Loucy (cell line): ENCODE data around the gene PCED1B.

Source experiments
- H2AFZ ChIP-seq: fragments of 200-600 bp; sonication (generic); 2 replicates; pipeline ENCODE4 v1.6.0; 2016; ENCODE audit warnings: antibody characterized with exemption, mild to moderate bottlenecking, low read length, moderate library complexity
- H3F3A ChIP-seq: fragments of 200-600 bp; 2 replicates; pipeline ENCODE4 v1.6.0; 2016; ENCODE audit warnings: antibody characterized with exemption, low read depth, mild to moderate bottlenecking
- H3K27me3 ChIP-seq: fragments of 200-600 bp; sonication (generic); 2 replicates; pipeline ENCODE4 v1.6.1; 2014; ENCODE audit warnings: low read length, mild to moderate bottlenecking; ENCODE audit not compliant: insufficient read depth, poor library complexity, severe bottlenecking
- H3K36me3 ChIP-seq: fragments of 200-600 bp; sonication (generic); 2 replicates; pipeline ENCODE4 v1.6.1; 2016; ENCODE audit warnings: low read length; ENCODE audit not compliant: insufficient read depth
- H3K4me1 ChIP-seq: fragments of 200-600 bp; sonication (generic); 2 replicates; pipeline ENCODE4 v1.5.1; 2014; ENCODE audit warnings: low read length, mild to moderate bottlenecking; ENCODE audit not compliant: insufficient read depth, poor library complexity, severe bottlenecking
- H3K4me2 ChIP-seq: fragments of 200-600 bp; sonication (generic); 2 replicates; pipeline ENCODE4 v1.6.0; 2014; ENCODE audit warnings: antibody characterized with exemption, low read length, low read depth, mild to moderate bottlenecking; ENCODE audit not compliant: poor library complexity, severe bottlenecking
- H3K4me3 ChIP-seq: fragments of 200-600 bp; sonication (generic); 2 replicates; pipeline ENCODE4 v1.5.1; 2014; ENCODE audit warnings: low read length, mild to moderate bottlenecking, mixed read lengths; ENCODE audit not compliant: poor library complexity, severe bottlenecking
- H3K79me2 ChIP-seq: fragments of 200-600 bp; sonication (generic); 2 replicates; pipeline ENCODE4 v1.6.1; 2014; ENCODE audit warnings: low read length; ENCODE audit not compliant: insufficient read depth
- H3K9ac ChIP-seq: fragments of 200-600 bp; sonication (generic); 2 replicates; pipeline ENCODE4 v1.6.0; 2014; ENCODE audit warnings: mild to moderate bottlenecking, low read depth, low read length, moderate library complexity; ENCODE audit not compliant: poor library complexity, severe bottlenecking
- H3K9me2 ChIP-seq: fragments of 200-600 bp; sonication (generic); replicated peaks from 2 replicates; pipeline ENCODE4 v1.6.1; 2016; ENCODE audit warnings: low read depth, low read length, mixed read lengths
- H3K9me3 ChIP-seq: fragments of 200-600 bp; sonication (generic); 2 replicates; pipeline ENCODE4 v1.6.1; 2014; ENCODE audit warnings: mild to moderate bottlenecking, antibody characterized with exemption, low read length, low read depth; ENCODE audit not compliant: insufficient read depth
- H4K20me1 ChIP-seq: fragments of 200-600 bp; sonication (generic); 2 replicates; pipeline ENCODE4 v1.6.0; 2014; ENCODE audit warnings: antibody characterized with exemption, low read length, mild to moderate bottlenecking; ENCODE audit not compliant: insufficient read depth, poor library complexity, severe bottlenecking
- EZH2phosphoT487 ChIP-seq: fragments of 200-600 bp; IDR thresholded peaks from 2 replicates; pipeline ENCODE4 v1.6.1; 2018; ENCODE audit warnings: antibody characterized with exemption, mild to moderate bottlenecking, moderate library complexity, borderline replicate concordance
- TF ChIP-seq, protein P1 (sequence below): fragments of 200-600 bp; sonication (generic); conservative IDR thresholded peaks from 2 replicates; pipeline ENCODE4 v1.5.1; 2014; ENCODE audit warnings: mild to moderate bottlenecking, antibody characterized with exemption, low read length

Gene PCED1B

GRCh38 chr12:47245623-47246022 is 166.2 kb downstream of the PCED1B start:
- Histone ChIP-seq H3K9ac (no peak overlapping the region), H3K36me3 (no peaks in the 10 kb centered on the region)

GRCh38 chr12:47247418-47247817 is 168.0 kb downstream of the PCED1B start:
- H3K9ac ChIP-seq, result no peak overlapping the region
- no peak overlapping the region for H2AFZ ChIP-seq
- no peaks in the 10 kb centered on the region for H3F3A ChIP-seq
- H3K27me3 ChIP-seq, result no peaks in the 10 kb centered on the region
- H3K9me2 ChIP-seq, result no peaks in the 10 kb centered on the region
- H3K9me3 ChIP-seq, result 0 out of 2 replicates have a peak, but pooled peaks cover 3% of the 10 kb centered on the region
- peaks cover 3% of the 10 kb centered on the region for H3K4me1 ChIP-seq
- H3K4me2 ChIP-seq, result no peak overlapping the region
- no peaks in the 10 kb centered on the region for H4K20me1 ChIP-seq
- no peaks in the 10 kb centered on the region for H3K36me3 ChIP-seq
- H3K79me2 ChIP-seq, result no peaks in the 10 kb centered on the region
- TF ChIP-seq, protein P1, sequence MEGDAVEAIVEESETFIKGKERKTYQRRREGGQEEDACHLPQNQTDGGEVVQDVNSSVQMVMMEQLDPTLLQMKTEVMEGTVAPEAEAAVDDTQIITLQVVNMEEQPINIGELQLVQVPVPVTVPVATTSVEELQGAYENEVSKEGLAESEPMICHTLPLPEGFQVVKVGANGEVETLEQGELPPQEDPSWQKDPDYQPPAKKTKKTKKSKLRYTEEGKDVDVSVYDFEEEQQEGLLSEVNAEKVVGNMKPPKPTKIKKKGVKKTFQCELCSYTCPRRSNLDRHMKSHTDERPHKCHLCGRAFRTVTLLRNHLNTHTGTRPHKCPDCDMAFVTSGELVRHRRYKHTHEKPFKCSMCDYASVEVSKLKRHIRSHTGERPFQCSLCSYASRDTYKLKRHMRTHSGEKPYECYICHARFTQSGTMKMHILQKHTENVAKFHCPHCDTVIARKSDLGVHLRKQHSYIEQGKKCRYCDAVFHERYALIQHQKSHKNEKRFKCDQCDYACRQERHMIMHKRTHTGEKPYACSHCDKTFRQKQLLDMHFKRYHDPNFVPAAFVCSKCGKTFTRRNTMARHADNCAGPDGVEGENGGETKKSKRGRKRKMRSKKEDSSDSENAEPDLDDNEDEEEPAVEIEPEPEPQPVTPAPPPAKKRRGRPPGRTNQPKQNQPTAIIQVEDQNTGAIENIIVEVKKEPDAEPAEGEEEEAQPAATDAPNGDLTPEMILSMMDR, result no peak
- no peak for TF ChIP-seq EZH2phosphoT487
- no peak overlapping the region for H3K4me3 ChIP-seq

More at GRCh38 chr12:47245623-47246022, 166.2 kb downstream of the PCED1B start:
- Histone ChIP-seq H4K20me1 (no peaks in the 10 kb centered on the region), H3K4me3 (no peak overlapping the region), H2AFZ (no peak overlapping the region), H3K4me2 (no peak overlapping the region), H3K4me1 (peaks cover 3% of the 10 kb centered on the region), H3K9me3 (no peaks in the 10 kb centered on the region), H3K9me2 (no peaks in the 10 kb centered on the region), H3K79me2 (no peaks in the 10 kb centered on the region), H3K27me3 (no peaks in the 10 kb centered on the region), H3F3A (no peaks in the 10 kb centered on the region)
- TF ChIP-seq EZH2phosphoT487, result no peak
- TF ChIP-seq, protein P1, result no peak

- Histone ChIP-seq H4K20me1 (no peaks in the 10 kb centered on the region), H2AFZ (no peak overlapping the region), H3K4me1 (no peaks in the 10 kb centered on the region), H3K4me2 (no peak overlapping the region), H3K9me3 (0 out of 2 replicates have a peak, but pooled peaks cover 3% of the 10 kb centered on the region), H3K36me3 (no peaks in the 10 kb centered on the region), H3K9ac (no peak overlapping the region), H3F3A (no peaks in the 10 kb centered on the region), H3K27me3 (no peaks in the 10 kb centered on the region), H3K9me2 (no peaks in the 10 kb centered on the region), H3K4me3 (no peak overlapping the region), H3K79me2 (no peaks in the 10 kb centered on the region)
- TF ChIP-seq, protein P1, result no peak
- TF ChIP-seq EZH2phosphoT487, result no peak
These were observed 169.7 kb downstream of the PCED1B start for GRCh38 chr12:47249082-47249481.
